VCaP (cell line): ENCODE data around the gene CTR9.

ENCODE experiments used
- H3K27ac ChIP-seq: fragments of 450-650 bp; 2 replicates; pipeline ENCODE4 v1.5.1; 2017
- CTCF ChIP-seq: fragments of 450-650 bp; conservative IDR thresholded peaks from 2 replicates; pipeline ENCODE4 v1.5.1; 2017; ENCODE audit warnings: mild to moderate bottlenecking, moderate library complexity

CTR9 gene

GRCh38 chr11:10750838-10751580 lies at the start of gene CTR9:
Gene CTR9 (plus strand): TSS chr11:10751246. CDS start chr11:10751413, 167 bp downstream.
- peak within 1 kb of the TSS; percentile 89 for H3K27ac ChIP-seq
- peak; percentile 55 for TF ChIP-seq CTCF

- no peak for TF ChIP-seq CTCF
- no peak overlapping the region for H3K27ac ChIP-seq
Measured at GRCh38 chr11:10701982-10702381, 49.1 kb upstream of the CTR9 start.

- TF ChIP-seq CTCF = no peak
Measured at GRCh38 chr11:10708131-10708530, 42.9 kb upstream of the CTR9 start.

GRCh38 chr11:10709299-10710086 lies 41.6 kb upstream of the CTR9 start:
- no peak for TF ChIP-seq CTCF
- H3K27ac ChIP-seq = no peak overlapping the region

More at GRCh38 chr11:10708131-10708530, 42.9 kb upstream of the CTR9 start:
- no peak overlapping the region for H3K27ac ChIP-seq

- TF ChIP-seq CTCF = no peak
- no peak overlapping the region for H3K27ac ChIP-seq
Measured at GRCh38 chr11:10715571-10715970, 35.5 kb upstream of the CTR9 start.

GRCh38 chr11:10716122-10716521 lies 34.9 kb upstream of the CTR9 start:
- H3K27ac ChIP-seq = no peak overlapping the region
- TF ChIP-seq CTCF = no peak

GRCh38 chr11:10716543-10717259 lies 34.3 kb upstream of the CTR9 start:
- H3K27ac ChIP-seq = no peak overlapping the region
- TF ChIP-seq CTCF = no peak
